Suprapubic skin (tissue), 4 donors: ENCODE measurements around the gene LRP1-AS. TPM values are rescaled to one million over a fixed set of nuclear protein-coding genes. Genes with fewer than 3 reads are reported as not detected.

Experiments used
- DNase-seq, 2 donors: peaks; one replicate each; pipeline ENCODE4 v3.0.0-alpha.2; 2019; ENCODE audit warnings: low spot score in 2 of 2
- H3K27ac ChIP-seq: fragments of 200-600 bp; sonication (generic); one replicate; pipeline ENCODE4 v1.5.1; 2019
- H3K27me3 ChIP-seq: fragments of 200-600 bp; sonication (generic); one replicate; pipeline ENCODE4 v1.5.1; 2019
- H3K36me3 ChIP-seq: fragments of 200-600 bp; sonication (generic); one replicate; pipeline ENCODE4 v1.5.1; 2019
- H3K4me1 ChIP-seq: fragments of 200-600 bp; sonication (generic); one replicate; pipeline ENCODE4 v1.5.1; 2019
- H3K4me3 ChIP-seq: fragments of 200-600 bp; sonication (generic); one replicate; pipeline ENCODE4 v1.5.1; 2019; ENCODE audit warnings: mild to moderate bottlenecking
- H3K9me3 ChIP-seq: fragments of 200-600 bp; sonication (generic); one replicate; pipeline ENCODE4 v1.5.1; 2019
- CTCF ChIP-seq, 2 donors: fragments of 200-600 bp in 1 of 2; fragments of 450-650 bp in 1 of 2; sonication (generic) in 1 of 2; IDR thresholded peaks; one replicate each; pipeline ENCODE4 v1.5.1; 2016 to 2019; ENCODE audit warnings: antibody characterized with exemption in 2 of 2, mild to moderate bottlenecking in 1 of 2, moderate library complexity in 1 of 2
- EP300 ChIP-seq: sonication (generic); formaldehyde crosslinking; IDR thresholded peaks from one replicate; pipeline ENCODE4 v1.6.1; 2017; ENCODE audit warnings: antibody characterized with exemption
- POLR2A ChIP-seq, 2 donors: fragments of 450-650 bp; IDR thresholded peaks; one replicate each; pipeline ENCODE4 v1.6.1; 2017; ENCODE audit warnings: antibody characterized with exemption in 2 of 2, mild to moderate bottlenecking in 2 of 2, moderate library complexity in 2 of 2
- POLR2AphosphoS5 ChIP-seq, 3 donors: sonication (generic); formaldehyde crosslinking; IDR thresholded peaks; one replicate each; pipeline ENCODE4 v1.6.1; 2017; ENCODE audit warnings: antibody characterized with exemption in 3 of 3
- WGBS: methylation state at CpG from one replicate; pipeline ENCODE4 v1.1.5; 2018; 5-methylcytosine and 5-hydroxymethylcytosine counted together
- total RNA-seq, 4 donors: library from RNA; depleted of rRNA; stranded (reverse); fragments of >200 nt; gene quantifications; one replicate each; pipeline ENCODE4 v1.1.0, GENCODE V29; 2016

LRP1-AS gene
- total RNA-seq, 4 donors from 2014 or later, result not detected

GRCh38 chr12:57145460-57146059 lies 1.9 kb downstream of the LRP1-AS start:
- WGBS, result 61% methylated on average over 4 of the region's 10 CpGs
- DNase-seq, result no peak
- no peaks in the 10 kb centered on the region for H3K27me3 ChIP-seq
- TF ChIP-seq EP300 (no peak), CTCF (IDR thresholded peaks at IDR 0.05) (no peak), POLR2AphosphoS5 (IDR thresholded peaks at IDR 0.05) (no peak), POLR2A (IDR thresholded peaks at IDR 0.05) (no peak)
- peak overlapping the region; percentile 5 for H3K27ac ChIP-seq
- peaks cover 75% of the 10 kb centered on the region for H3K4me1 ChIP-seq
- no peak overlapping the region for H3K4me3 ChIP-seq
- H3K36me3 ChIP-seq, result peaks cover 62% of the 10 kb centered on the region
- no peaks in the 10 kb centered on the region for H3K9me3 ChIP-seq

GRCh38 chr12:57143454-57143853 lies 4.0 kb downstream of the LRP1-AS start:
- Histone ChIP-seq H3K27ac (peak overlapping the region; percentile 48), H3K4me3 (no peak overlapping the region), H3K4me1 (peaks cover 70% of the 10 kb centered on the region), H3K9me3 (no peaks in the 10 kb centered on the region), H3K27me3 (no peaks in the 10 kb centered on the region), H3K36me3 (peaks cover 75% of the 10 kb centered on the region)
- 72% methylated on average over 4 of the region's 4 CpGs for WGBS
- no peak for TF ChIP-seq POLR2A (IDR thresholded peaks at IDR 0.05)
- TF ChIP-seq POLR2AphosphoS5 (IDR thresholded peaks at IDR 0.05), result no peak
- no peak for TF ChIP-seq CTCF (IDR thresholded peaks at IDR 0.05)
- TF ChIP-seq EP300, result no peak
- no peak for DNase-seq

GRCh38 chr12:57142727-57143126 lies 4.7 kb downstream of the LRP1-AS start:
- Histone ChIP-seq H3K27ac (peak overlapping the region; percentile 48), H3K4me1 (peaks cover 70% of the 10 kb centered on the region), H3K27me3 (no peaks in the 10 kb centered on the region), H3K36me3 (peaks cover 75% of the 10 kb centered on the region), H3K4me3 (no peak overlapping the region), H3K9me3 (no peaks in the 10 kb centered on the region)
- no peak for DNase-seq
- TF ChIP-seq POLR2A (IDR thresholded peaks at IDR 0.05), result no peak
- TF ChIP-seq CTCF (IDR thresholded peaks at IDR 0.05), result no peak
- no peak for TF ChIP-seq POLR2AphosphoS5 (IDR thresholded peaks at IDR 0.05)
- WGBS, result 76% methylated on average over 7 of the region's 7 CpGs

GRCh38 chr12:57142121-57142520 lies 5.3 kb downstream of the LRP1-AS start:
- Histone ChIP-seq H3K36me3 (peaks cover 75% of the 10 kb centered on the region), H3K27me3 (no peaks in the 10 kb centered on the region), H3K27ac (peak overlapping the region; percentile 60), H3K4me1 (peaks cover 70% of the 10 kb centered on the region), H3K4me3 (no peak overlapping the region), H3K9me3 (no peaks in the 10 kb centered on the region)
- DNase-seq, result no peak
- 66% methylated on average over 8 of the region's 9 CpGs for WGBS
- TF ChIP-seq CTCF (IDR thresholded peaks at IDR 0.05), result no peak
- TF ChIP-seq POLR2A (IDR thresholded peaks at IDR 0.05), result no peak
- TF ChIP-seq POLR2AphosphoS5 (IDR thresholded peaks at IDR 0.05), result no peak
- TF ChIP-seq EP300, result no peak

GRCh38 chr12:57141249-57141648 lies 6.2 kb downstream of the LRP1-AS start:
- Histone ChIP-seq H3K4me1 (peaks cover 65% of the 10 kb centered on the region), H3K27me3 (no peaks in the 10 kb centered on the region), H3K4me3 (no peak overlapping the region), H3K36me3 (peaks cover 68% of the 10 kb centered on the region), H3K9me3 (no peaks in the 10 kb centered on the region), H3K27ac (peak overlapping the region; percentile 60)
- 84% methylated on average over 8 of the region's 8 CpGs for WGBS
- TF ChIP-seq EP300 (no peak), CTCF (IDR thresholded peaks at IDR 0.05) (no peak), POLR2A (IDR thresholded peaks at IDR 0.05) (no peak), POLR2AphosphoS5 (IDR thresholded peaks at IDR 0.05) (no peak)
- DNase-seq, result no peak
